Urinary bladder (tissue), 4 donors: ENCODE measurements around the gene RORC. TPM values are rescaled to one million over a fixed set of nuclear protein-coding genes. Genes with fewer than 3 reads are reported as not detected.

Experiments
- DNase-seq: peaks from one replicate; pipeline ENCODE4 v3.0.0-alpha.2; 2015; ENCODE audit errors: extremely low spot score
- H3K27ac ChIP-seq: one replicate; pipeline ENCODE4 v1.5.1; 2013; ENCODE audit warnings: low read depth, mild to moderate bottlenecking, moderate library complexity
- H3K36me3 ChIP-seq: one replicate; pipeline ENCODE4 v1.6.1; 2013; ENCODE audit warnings: mild to moderate bottlenecking, moderate library complexity; ENCODE audit not compliant: insufficient read depth
- H3K4me1 ChIP-seq: one replicate; pipeline ENCODE4 v1.6.1; 2013; ENCODE audit warnings: mild to moderate bottlenecking, moderate library complexity; ENCODE audit not compliant: insufficient read depth
- H3K4me3 ChIP-seq: one replicate; pipeline ENCODE4 v1.5.1; 2013; ENCODE audit warnings: low read depth, low read length
- WGBS: extraction: QIAGEN DNeasy Blood & Tissue Kit; methylation state at CpG from one replicate; pipeline ENCODE4 v1.1.7; 2013; 5-methylcytosine and 5-hydroxymethylcytosine counted together
- polyA plus RNA-seq: library from polyadenylated mRNA; stranded (reverse); fragments of 200-250 nt; gene quantifications from one replicate; pipeline ENCODE4 v1.2.3, GENCODE V29; 2013
- total RNA-seq: library from RNA; depleted of rRNA; stranded (reverse); fragments of >200 nt; gene quantifications from one replicate; pipeline ENCODE4 v1.2.3, GENCODE V29; 2014
- donor health status: healthy with polysubstance abuse.
- donor health status: healthy.

RORC gene
- total and polyA plus RNA-seq, 2 donors: 0.71 to 1.6 TPM

DNA sequence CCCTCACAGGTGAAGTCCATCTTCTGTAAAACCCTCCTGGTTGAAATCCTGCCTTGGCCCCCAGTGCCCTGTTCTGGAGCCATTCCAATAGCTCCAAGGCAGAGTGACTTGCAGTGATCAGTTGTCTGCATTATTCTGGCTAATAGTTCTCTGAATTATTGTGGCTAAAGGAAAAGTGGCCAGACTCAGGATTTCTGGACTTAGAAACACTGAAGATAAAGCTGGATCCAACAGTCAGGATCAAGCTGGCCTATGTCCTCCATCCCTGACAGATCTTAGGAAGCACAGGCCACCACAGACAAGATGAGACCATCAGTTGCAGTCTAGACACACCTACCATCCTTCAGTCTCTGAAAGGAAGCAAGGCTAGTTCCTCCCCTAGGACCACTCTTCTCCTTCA is 8.8 kb upstream of the RORC start:
- Histone ChIP-seq H3K4me3 (no peak overlapping the region), H3K4me1 (peaks cover 4% of the 10 kb centered on the region), H3K27ac (no peak overlapping the region), H3K36me3 (no peaks in the 10 kb centered on the region)
- DNase-seq: no peak

DNA sequence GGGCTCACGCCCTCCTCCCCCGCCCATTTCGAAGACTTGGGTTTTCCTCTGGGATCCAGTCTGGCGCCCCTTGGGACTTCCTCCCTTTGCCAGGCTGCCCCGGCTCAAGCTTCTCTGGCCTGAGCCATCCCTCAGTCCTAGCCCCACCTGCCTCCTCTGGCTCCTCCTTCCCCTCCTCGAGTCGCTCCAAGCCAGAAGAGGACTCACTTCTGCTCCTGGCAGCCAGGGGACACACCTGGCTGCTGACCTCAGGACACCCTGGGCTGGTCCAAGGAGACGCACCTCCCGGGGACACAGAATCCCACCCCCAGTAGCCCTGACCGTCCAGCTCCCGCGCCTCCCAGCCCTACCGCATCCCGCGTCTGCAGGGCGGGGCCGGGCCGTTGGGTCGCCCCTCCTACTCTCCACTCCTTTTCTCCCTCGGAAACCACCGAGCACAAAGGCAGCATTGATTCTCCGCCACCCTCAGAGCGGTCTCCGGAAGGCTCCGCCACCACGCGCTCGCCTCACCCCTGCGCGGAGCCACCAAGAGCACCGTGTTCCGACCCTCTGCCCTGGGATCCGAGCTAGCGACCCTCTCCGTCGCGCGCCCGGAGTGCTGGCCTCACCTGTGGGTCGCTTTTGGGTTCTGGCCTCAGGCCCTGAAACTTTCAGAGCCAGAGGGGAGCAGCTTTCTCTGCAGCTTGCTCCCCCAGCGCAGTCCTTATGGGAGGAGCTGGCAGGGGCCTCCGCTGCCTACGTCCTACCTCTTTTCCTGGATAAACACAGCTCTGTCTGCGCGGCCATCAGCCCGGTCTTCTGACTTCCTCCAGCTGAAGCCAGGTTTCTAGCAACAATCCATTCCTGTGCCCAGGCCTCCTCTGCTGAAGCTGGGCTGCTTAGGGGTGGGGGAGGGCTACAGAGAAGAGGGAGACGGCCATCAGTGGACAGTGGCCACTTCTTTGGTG is 8.1 kb upstream of the RORC start, which contains the start of gene C2CD4D:
Gene C2CD4D, minus strand, starts transcription at position 364 of the 947 bp plus-strand sequence. CDS start 831 bp downstream, outside the sequence.
- WGBS: 5% methylated on average over 47 of the region's 47 CpGs
- DNase-seq: no peak
- H3K4me3 ChIP-seq: peak within 1 kb of the TSS; percentile 48
- no peaks in the 10 kb centered on the region for H3K36me3 ChIP-seq
- peaks cover 4% of the 10 kb centered on the region for H3K4me1 ChIP-seq
- no peak within 1 kb of the TSS for H3K27ac ChIP-seq

DNA sequence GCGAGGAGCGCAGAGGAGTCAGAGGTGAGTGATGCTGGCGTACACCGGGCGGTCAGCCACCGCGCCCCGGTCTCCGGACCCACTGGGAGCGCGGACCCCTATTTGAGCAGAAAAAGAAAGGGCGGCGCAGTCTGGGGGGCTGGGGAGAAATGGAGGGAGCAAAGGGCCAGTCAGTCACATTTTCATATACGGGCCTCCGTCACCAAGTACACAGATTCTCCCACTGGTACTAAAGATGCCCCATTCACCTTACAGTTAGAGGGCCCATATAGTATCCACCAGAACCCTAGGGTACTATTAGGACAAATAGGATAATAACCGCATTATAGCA is 7.4 kb upstream of the RORC start:
- DNase-seq: no peak
- peak overlapping the region; percentile 48 for H3K4me3 ChIP-seq
- H3K4me1 ChIP-seq: peaks cover 4% of the 10 kb centered on the region
- no peaks in the 10 kb centered on the region for H3K36me3 ChIP-seq
- 15% methylated on average over 16 of the region's 16 CpGs for WGBS
- H3K27ac ChIP-seq: no peak overlapping the region

DNA sequence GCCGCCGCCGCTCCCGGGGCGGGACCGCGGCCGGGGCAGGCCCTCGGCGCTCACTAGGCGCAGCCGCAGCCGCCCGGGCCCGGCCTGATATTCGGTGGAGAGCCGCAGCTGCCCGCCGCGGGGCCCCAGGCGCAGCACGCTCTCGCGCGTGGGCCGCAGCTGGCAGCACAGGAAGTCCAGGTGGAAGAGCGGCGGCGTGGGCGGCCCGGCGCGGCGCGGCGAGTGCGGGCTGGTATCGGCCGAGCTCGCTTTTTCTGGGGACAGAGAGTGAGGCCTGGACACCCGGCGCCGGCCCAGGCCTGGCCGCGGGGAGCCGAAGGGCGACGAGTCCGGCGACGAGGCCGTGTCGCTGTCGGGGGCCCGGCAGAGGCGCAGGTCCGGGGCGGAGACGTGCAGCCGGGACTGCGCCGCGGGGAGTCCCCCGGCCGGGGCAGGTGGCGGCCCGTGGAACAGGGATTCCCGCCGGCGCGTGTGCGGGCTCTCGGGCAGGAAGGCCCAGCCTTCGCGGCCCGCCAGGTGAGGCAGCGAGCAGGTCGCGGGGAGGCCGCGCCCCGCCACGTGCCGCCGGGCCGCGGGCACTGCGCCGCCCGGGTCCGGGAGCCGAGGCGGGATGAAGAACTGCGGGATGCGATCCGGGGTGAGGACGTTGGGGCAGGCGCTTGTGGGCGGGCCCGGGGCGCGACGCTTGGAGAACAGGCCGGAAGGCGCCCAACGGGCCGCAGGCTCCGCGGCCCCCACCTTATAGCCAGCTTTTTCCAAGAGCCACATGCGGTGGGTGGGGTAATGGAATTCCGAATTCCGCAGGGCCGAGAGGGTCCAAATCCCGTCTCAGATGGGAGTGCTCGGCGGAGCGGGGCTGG is 6.8 kb upstream of the RORC start:
- DNase-seq: no peak
- Histone ChIP-seq H3K4me1 (peaks cover 4% of the 10 kb centered on the region), H3K27ac (no peak overlapping the region), H3K36me3 (no peaks in the 10 kb centered on the region), H3K4me3 (peak overlapping the region; percentile 48)
- WGBS: 2% methylated on average over 117 of the region's 117 CpGs

DNA sequence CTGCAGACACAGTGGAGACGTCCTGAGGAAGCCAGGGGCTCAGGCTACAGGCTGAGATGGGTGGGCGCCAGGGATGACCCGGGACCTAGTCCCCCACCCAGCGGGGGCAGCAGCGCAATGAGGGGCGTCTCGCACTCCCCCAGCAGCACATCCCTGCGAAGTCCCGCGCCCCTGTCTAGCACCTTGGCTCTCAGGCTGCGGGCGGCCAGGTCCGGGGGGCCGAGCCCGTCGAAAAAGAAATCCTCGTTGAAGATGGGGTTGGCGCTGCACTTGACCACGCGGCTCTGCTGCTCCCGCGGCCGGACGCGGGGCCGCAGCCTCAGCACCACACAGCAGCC is 6.3 kb upstream of the RORC start:
- Histone ChIP-seq H3K4me3 (peak overlapping the region; percentile 48), H3K36me3 (no peaks in the 10 kb centered on the region), H3K27ac (no peak overlapping the region), H3K4me1 (peaks cover 4% of the 10 kb centered on the region)
- 7% methylated on average over 26 of the region's 26 CpGs for WGBS
- no peak for DNase-seq

DNA sequence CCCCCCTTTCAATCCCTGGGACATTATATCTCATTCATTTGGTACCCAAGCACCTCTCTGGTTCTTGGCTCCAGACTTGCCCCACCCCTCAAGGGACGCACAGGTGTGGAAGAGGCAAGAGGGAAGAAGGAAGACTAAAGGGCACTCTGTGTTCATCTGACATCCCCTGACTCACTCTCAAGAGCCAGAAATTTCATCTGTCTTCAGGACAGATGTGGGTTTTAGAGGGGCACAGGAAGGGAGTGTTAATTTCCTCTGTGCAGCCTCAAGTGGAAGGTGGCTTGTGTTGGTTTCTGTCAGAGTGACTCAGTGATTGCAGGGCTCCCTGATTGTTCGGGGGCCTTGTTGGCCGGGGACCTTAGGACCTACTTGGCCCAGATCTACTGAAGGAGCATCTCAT is 5.6 kb upstream of the RORC start:
- Histone ChIP-seq H3K36me3 (no peaks in the 10 kb centered on the region), H3K4me1 (peaks cover 4% of the 10 kb centered on the region), H3K27ac (no peak overlapping the region), H3K4me3 (no peak overlapping the region)
- WGBS: 61% methylated on average over 3 of the region's 3 CpGs
- no peak for DNase-seq

DNA sequence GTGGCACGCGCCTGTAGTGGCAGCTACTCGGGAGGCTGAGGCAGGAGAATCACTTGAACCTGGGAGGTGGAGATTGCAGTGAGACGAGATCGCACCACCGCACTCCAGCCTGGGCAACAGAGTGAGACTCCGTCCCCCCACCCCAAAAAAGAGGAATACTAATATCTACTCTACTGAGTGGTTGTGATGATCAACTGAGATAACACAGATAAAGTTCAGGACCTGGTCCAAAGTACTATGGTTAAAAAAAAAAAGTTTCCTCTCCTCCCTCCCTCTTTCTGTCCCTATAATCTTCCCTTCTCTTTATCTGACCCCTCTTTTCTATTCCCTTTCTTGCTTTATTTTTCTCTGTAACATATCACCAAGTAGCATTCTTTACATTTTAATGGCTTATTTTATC is 4.0 kb upstream of the RORC start:
- WGBS: 93% methylated on average over 7 of the region's 7 CpGs
- DNase-seq: no peak
- Histone ChIP-seq H3K27ac (no peak overlapping the region), H3K4me3 (no peak overlapping the region), H3K36me3 (no peaks in the 10 kb centered on the region), H3K4me1 (peaks cover 4% of the 10 kb centered on the region)

DNA sequence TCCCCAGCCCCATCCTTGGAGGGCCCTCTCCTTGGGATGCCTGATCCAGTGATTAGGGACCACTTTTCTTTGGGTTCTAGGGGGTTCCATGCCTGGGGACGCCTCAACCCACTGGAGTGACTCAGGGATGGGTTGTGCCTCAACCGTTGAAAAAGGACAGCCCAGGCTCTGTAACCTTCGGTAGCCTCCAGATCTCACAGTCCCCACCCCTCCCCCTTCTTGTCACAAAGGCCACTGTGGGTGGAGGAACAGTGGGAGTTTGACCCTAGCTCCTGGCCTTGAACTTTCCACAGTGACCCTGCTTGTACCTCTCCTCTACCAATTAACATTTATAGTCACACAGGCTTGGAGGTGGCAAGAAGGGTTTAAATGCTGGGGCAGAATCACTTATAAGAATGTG is 2.6 kb upstream of the RORC start:
- Histone ChIP-seq H3K36me3 (no peaks in the 10 kb centered on the region), H3K27ac (no peak overlapping the region), H3K4me3 (no peak overlapping the region), H3K4me1 (peaks cover 4% of the 10 kb centered on the region)
- DNase-seq: no peak
- WGBS: 66% methylated on average over 3 of the region's 3 CpGs

DNA sequence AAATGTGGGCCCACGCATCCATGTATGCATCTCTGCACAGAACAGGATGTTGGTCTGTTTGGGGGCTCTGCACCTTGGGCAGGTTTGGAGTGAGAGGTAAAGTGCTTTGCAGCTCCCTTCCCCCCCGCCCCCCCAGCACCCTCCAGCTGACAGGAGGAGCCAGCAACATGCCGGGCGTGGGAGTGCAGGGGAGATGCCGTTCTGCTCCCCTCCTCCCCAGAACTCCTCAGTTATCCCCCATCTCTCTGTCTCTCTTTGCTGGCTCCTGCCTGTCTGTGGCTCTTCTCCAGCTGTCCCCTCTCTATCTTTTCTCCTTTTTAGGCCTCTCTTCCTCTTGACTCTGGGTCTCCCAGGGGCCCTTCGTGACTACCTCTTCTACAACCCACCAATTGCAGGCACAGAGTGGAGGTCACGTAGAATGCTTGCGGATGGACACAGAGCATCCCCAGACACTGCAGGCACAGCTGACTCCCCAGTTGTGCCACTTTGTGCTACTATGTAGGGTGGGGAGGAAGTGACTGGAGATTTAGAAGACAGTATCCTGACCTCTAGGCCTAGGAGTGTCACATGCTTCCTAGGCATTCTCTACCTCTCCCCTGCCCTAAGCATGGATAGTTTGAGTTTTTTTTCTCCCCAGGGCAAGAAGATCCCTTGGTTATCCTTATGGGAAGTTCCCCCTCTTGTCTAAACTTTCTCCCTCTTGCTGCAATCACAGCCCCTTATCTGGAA is 1.7 kb upstream of the RORC start:
- no peak for DNase-seq
- WGBS: 80% methylated on average over 8 of the region's 8 CpGs
- Histone ChIP-seq H3K4me3 (no peak overlapping the region), H3K27ac (no peak overlapping the region), H3K4me1 (no peaks in the 10 kb centered on the region), H3K36me3 (no peaks in the 10 kb centered on the region)

DNA sequence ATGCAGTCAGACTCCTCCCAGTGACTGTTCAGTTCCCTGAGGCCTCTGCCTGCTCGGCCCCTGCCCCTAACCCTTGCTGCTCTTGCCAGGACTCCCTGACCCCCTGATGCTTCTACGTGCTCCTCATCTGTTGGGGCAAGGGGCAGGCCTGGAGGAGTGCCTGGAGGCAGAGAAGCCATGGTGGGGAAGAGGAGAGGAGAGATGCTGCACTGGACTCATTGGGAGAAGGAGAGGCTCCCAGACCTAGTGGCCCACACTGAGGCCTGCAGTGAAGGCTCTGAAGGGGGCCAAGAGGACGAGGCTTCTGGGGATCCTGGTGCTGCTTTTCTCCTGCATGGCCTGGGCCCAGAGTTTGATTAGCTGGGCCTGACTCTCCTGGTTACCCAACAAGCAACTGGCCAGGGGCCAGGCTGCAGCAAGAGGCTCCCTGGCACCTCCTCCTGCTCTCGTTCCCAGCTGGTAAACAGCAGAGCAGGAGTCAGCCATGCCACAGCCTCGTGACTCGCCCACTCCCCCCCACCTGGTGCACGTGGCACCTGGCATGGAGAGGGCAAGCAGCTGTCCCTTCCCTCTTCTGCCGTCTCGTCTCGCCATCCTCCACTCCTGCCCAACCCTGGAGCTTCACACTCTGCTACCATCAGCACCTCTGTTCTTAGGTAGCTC is 847 bp upstream of the RORC start:
- H3K4me3 ChIP-seq: no peak overlapping the region
- no peaks in the 10 kb centered on the region for H3K36me3 ChIP-seq
- no peak for DNase-seq
- 54% methylated on average over 10 of the region's 10 CpGs for WGBS
- H3K4me1 ChIP-seq: no peaks in the 10 kb centered on the region
- H3K27ac ChIP-seq: no peak overlapping the region

DNA sequence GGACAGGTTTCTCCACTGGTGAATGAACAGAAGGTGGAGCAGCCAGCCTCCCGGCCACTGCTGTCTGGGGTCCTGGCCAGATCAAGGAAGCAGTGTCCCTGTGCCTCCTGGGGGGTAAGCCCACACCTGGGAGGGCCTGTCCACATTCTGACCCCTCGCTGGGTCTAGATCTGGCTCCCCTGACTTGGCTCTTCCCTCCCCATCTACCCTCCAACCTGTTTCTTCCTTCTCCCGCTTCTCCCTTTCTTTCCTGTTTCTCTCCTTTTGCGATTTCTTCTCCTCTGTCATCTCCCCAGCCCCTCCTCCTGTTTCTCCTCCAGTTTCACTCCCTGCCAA is 378 bp downstream of the RORC start:
- 80% methylated on average over 4 of the region's 4 CpGs for WGBS
- Histone ChIP-seq H3K4me3 (no peak overlapping the region), H3K4me1 (no peaks in the 10 kb centered on the region), H3K27ac (no peak overlapping the region), H3K36me3 (no peaks in the 10 kb centered on the region)
- no peak for DNase-seq

DNA sequence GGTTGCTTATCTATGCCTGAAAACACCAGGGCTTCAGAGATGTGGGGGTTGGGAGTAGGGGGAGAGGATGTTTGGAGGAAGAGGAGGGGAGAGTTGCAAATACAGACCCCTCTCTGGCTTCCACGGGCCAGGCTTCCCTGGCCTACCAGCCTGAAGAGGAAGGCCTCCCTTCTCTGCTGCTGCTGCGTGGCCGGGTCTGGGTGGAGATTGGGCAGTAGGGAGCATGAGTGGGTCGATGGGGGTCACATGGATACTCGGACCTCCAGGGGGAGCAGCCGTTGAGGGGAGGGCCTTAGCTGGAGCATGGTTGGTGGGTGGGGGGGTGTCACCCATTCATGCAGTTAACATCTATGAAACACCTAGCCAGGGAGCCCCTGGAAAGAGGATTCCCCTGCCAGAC is 1.5 kb downstream of the RORC start:
- no peaks in the 10 kb centered on the region for H3K4me1 ChIP-seq
- H3K4me3 ChIP-seq: no peak overlapping the region
- H3K36me3 ChIP-seq: no peaks in the 10 kb centered on the region
- WGBS: 36% methylated on average over 6 of the region's 6 CpGs
- H3K27ac ChIP-seq: no peak overlapping the region
- no peak for DNase-seq

DNA sequence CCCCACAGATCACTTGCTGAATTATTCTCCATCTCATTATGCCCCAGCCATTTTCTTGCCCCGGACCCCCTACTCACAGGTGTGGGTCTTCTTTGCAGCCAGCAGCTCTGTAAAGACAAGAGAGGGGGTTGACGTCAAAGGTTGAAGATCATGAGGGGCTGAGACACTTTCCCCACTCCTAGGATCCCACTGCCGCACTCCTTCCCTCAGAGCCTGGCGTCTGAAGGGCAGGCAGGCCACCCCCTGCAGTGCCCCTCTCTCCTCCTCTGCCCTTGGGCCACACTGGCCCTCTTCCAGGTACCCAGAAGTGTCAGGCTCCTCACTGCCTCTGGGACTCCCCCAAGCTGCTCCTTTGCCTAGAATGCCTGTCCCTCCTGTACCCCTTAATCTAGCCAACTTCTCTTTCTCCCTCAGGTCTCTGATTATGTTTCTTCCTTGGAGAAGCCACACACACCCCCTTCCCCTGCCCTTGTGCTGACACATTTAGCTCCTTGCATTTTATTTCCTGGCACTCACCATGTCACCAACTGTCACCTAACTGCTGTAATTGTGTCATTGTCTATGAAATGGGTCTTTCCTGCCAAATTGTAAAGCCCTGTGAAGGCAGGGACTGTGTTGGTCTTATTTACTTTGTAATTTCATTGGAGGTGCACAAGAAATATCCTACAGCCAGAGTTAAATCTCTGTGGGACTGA is 2.1 kb downstream of the RORC start:
- DNase-seq: no peak
- WGBS: 34% methylated on average over 4 of the region's 4 CpGs
- Histone ChIP-seq H3K4me3 (no peak overlapping the region), H3K27ac (no peak overlapping the region), H3K4me1 (no peaks in the 10 kb centered on the region), H3K36me3 (no peaks in the 10 kb centered on the region)
